Endothelial cell of umbilical vein (primary cell): ENCODE data around the gene MEGF10. TPM values are rescaled to one million over a fixed set of nuclear protein-coding genes. Genes with fewer than 3 reads are reported as not detected.

Source experiments
- BruUV-seq: library from RNA; stranded (reverse); fragments of 400-500 nt; replicated peaks from 2 replicates; lab custom pipeline; 2021; lab: Mats Ljungman, UMichigan
- CTCF ChIA-PET: fragments of 300-600, 350-600 bp; sonication (Branson Sonifier 250); formaldehyde crosslinking; loops from one replicate; lab custom pipeline; 2021; ENCODE audit warnings: antibody characterized with exemption, inconsistent platforms; lab: Charles Lee
- POLR2A ChIA-PET: fragments of 300-600, 350-600 bp; sonication (Branson Sonifier 250); formaldehyde crosslinking; loops from one replicate; lab custom pipeline; 2021; ENCODE audit warnings: antibody characterized with exemption, inconsistent platforms; lab: Charles Lee
- DNase-seq: peaks from one replicate; pipeline ENCODE4 v3.0.0-alpha.2; 2011; ENCODE audit warnings: low read depth, low spot score
- FAIRE-seq: peaks from 2 replicates; lab custom pipeline; 2011; peaks lifted over from hg19 to GRCh38; lab: Jason Lieb, UNC
- H2AFZ ChIP-seq: 2 replicates; pipeline ENCODE4 v1.6.0; 2012; ENCODE audit warnings: low read depth, low read length, control low read depth, inconsistent platforms
- H3K27ac ChIP-seq: 2 replicates; pipeline ENCODE4 v1.5.1; 2011; ENCODE audit warnings: low read depth, mild to moderate bottlenecking, control low read depth, low read length, moderate library complexity; ENCODE audit not compliant: insufficient read depth
- H3K27me3 ChIP-seq, 2 experiments: 2 replicates each; pipeline versions ENCODE4 v1.6.0 to v1.6.1; 2011; ENCODE audit warnings: low read length in 2 of 2, mixed read lengths in 1 of 2; ENCODE audit not compliant: control insufficient read depth in 2 of 2, insufficient read depth in 2 of 2
- H3K36me3 ChIP-seq, 2 experiments: 2 replicates in 1 of 2; 3 replicates in 1 of 2; pipeline ENCODE4 v1.5.1; 2011; ENCODE audit warnings: low read length in 2 of 2, mild to moderate bottlenecking in 1 of 2, moderate library complexity in 1 of 2; ENCODE audit not compliant: control insufficient read depth in 2 of 2, insufficient read depth in 2 of 2; ENCODE audit errors: extremely low read depth in 1 of 2
- H3K4me1 ChIP-seq: 3 replicates; pipeline ENCODE4 v1.5.1; 2011; ENCODE audit warnings: mild to moderate bottlenecking, low read length; ENCODE audit not compliant: control insufficient read depth, insufficient read depth; ENCODE audit errors: extremely low read depth
- H3K4me2 ChIP-seq: 2 replicates; pipeline ENCODE4 v1.6.1; 2011; ENCODE audit warnings: low read length, control low read depth, mixed read lengths; ENCODE audit not compliant: insufficient read depth
- H3K4me3 ChIP-seq, 3 experiments: fragments of 200-600 bp in 1 of 3; sonication (generic), shearing (Covaris generic) in 1 of 3; replicated peaks in 1 of 3; 2 replicates each; pipeline ENCODE4 v1.5.1; 2011 to 2016; ENCODE audit warnings: control low read depth in 3 of 3, low read length in 3 of 3, mild to moderate bottlenecking in 2 of 3, inconsistent platforms in 1 of 3, low read depth in 1 of 3, moderate library complexity in 1 of 3; ENCODE audit not compliant: insufficient read depth in 1 of 3
- H3K79me2 ChIP-seq: 2 replicates; pipeline ENCODE4 v1.6.0; 2012; ENCODE audit warnings: low read length, inconsistent platforms; ENCODE audit not compliant: control insufficient read depth, insufficient read depth
- H3K9ac ChIP-seq: replicated peaks from 2 replicates; pipeline ENCODE3; 2011; ENCODE audit warnings: low read length, control low read depth; ENCODE audit not compliant: insufficient read depth; ENCODE audit errors: extremely low read depth
- H3K9me1 ChIP-seq: replicated peaks from 3 replicates; pipeline ENCODE4 v1.6.0; 2011; ENCODE audit warnings: mild to moderate bottlenecking, low read length; ENCODE audit not compliant: control insufficient read depth, insufficient read depth; ENCODE audit errors: extremely low read depth
- H3K9me3 ChIP-seq: replicated peaks from 2 replicates; pipeline ENCODE4 v1.5.1; 2012; ENCODE audit warnings: low read length, inconsistent platforms; ENCODE audit not compliant: control insufficient read depth, insufficient read depth
- H4K20me1 ChIP-seq: replicated peaks from 2 replicates; pipeline ENCODE3; 2011; ENCODE audit warnings: mild to moderate bottlenecking, low read length; ENCODE audit not compliant: control insufficient read depth, insufficient read depth; ENCODE audit errors: extremely low read depth
- EZH2 ChIP-seq: IDR thresholded peaks from 2 replicates; pipeline ENCODE4 v1.6.1; 2012; ENCODE audit warnings: borderline replicate concordance, low read depth, mild to moderate bottlenecking, moderate library complexity, low read length, inconsistent platforms; ENCODE audit not compliant: severe bottlenecking
- FOS ChIP-seq: IDR thresholded peaks from 2 replicates; pipeline ENCODE4 v1.6.1; 2011; ENCODE audit warnings: mild to moderate bottlenecking, low read length, moderate library complexity, borderline replicate concordance; ENCODE audit not compliant: insufficient read depth
- GATA2 ChIP-seq: IDR thresholded peaks from 2 replicates; pipeline ENCODE4 v1.7.0; 2011; ENCODE audit warnings: low read depth, mild to moderate bottlenecking, moderate library complexity, mixed read lengths, low read length; ENCODE audit not compliant: insufficient read length, insufficient read depth
- JUN ChIP-seq: IDR thresholded peaks from 2 replicates; pipeline ENCODE4 v1.6.1; 2011; ENCODE audit warnings: borderline replicate concordance, low read depth; ENCODE audit not compliant: insufficient read length, insufficient read depth
- MYC ChIP-seq: IDR thresholded peaks from one replicate; pipeline ENCODE4 v1.6.1; 2011; ENCODE audit warnings: mild to moderate bottlenecking, low read depth, low read length
- POLR2A ChIP-seq: IDR thresholded peaks from 2 replicates; pipeline ENCODE4 v1.6.1; 2012; ENCODE audit warnings: low read depth, mild to moderate bottlenecking, control low read depth, low read length
- POLR2AphosphoS5 ChIP-seq: IDR thresholded peaks from 2 replicates; pipeline ENCODE4 v1.6.1; 2012; ENCODE audit warnings: low read depth, mild to moderate bottlenecking, control low read depth, low read length, moderate library complexity; ENCODE audit not compliant: insufficient read depth
- dilution Hi-C: fragments of 300-500 bp; cut with MboI; formaldehyde crosslinking; loops from one replicate; pipeline ENCODE4 v1.15.0; 2019; ENCODE audit warnings: low sequenced_read_pairs; ENCODE audit not compliant: extremely low pct_ligation_motif_present
- intact Hi-C: fragments of 100-400 bp; cut with micrococcal nuclease; formaldehyde crosslinking; loops from one replicate; pipeline ENCODE4 v1.10.0; 2022
- polyA plus RNA-seq, 4 experiments: library from polyadenylated mRNA; depleted of rRNA in 3 of 4; stranded (reverse) in 3 of 4; unstranded in 1 of 4; fragments of >200 nt; gene quantifications; 2 replicates each; pipeline versions ENCODE4 v1.2.1 to v1.2.3, GENCODE V29; 2011 to 2012; ENCODE audit warnings: missing spikeins in 1 of 4
- total RNA-seq: library from RNA; stranded (reverse); gene quantifications from 2 replicates; pipeline ENCODE4 v1.2.3, GENCODE V29; 2021
- TF ChIP-seq, protein P1 (sequence below): IDR thresholded peaks from 2 replicates; pipeline ENCODE4 v1.6.1; 2011; ENCODE audit not compliant: insufficient read depth, insufficient read length
- TF ChIP-seq, protein P2 (sequence below), 2 donors: IDR thresholded peaks; 1 replicate in 1 of 2; 2 replicates in 1 of 2; pipeline ENCODE4 v1.5.1; 2011; ENCODE audit warnings: low read length in 2 of 2, mild to moderate bottlenecking in 2 of 2, moderate library complexity in 2 of 2, control low read depth in 1 of 2, inconsistent platforms in 1 of 2, low read depth in 1 of 2; ENCODE audit not compliant: insufficient read depth in 1 of 2; ENCODE audit errors: extremely low read depth in 1 of 2

The MEGF10 gene
- total and polyA plus RNA-seq, 2 donors (not counting 3 experiments of a cell fraction or from before 2014, with no cell fraction given): 0.30 to 1.00 TPM

DNA sequence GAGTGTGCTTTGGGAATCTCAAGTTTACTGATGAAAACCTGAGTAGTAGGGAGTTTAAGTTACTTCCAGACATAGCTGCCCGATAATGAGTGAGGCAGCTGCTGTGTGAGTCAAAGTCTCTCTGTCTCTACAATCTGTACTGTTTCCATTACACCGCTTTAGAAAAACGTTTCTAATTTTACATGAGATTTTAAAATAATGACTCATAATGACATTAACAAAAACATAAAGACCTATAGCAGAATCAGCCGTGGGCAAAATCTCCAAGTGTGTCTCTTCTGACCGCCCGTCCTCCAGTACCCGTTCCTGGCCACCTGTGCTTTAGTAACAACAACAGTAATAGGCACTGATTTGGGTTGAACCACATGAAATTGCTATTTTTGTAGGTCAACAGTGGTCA lies 157.2 kb downstream of the MEGF10 start:
- no peak overlapping the region for H3K9ac ChIP-seq
- no peak for FAIRE-seq
- H3K4me2 ChIP-seq: no peak overlapping the region
- POLR2A ChIA-PET: no interaction called here
- H3K4me1 ChIP-seq: no peaks in the 10 kb centered on the region
- no peak overlapping the region for H3K27ac ChIP-seq
- H3K9me3 ChIP-seq: no peaks in the 10 kb centered on the region
- TF ChIP-seq, protein P1, sequence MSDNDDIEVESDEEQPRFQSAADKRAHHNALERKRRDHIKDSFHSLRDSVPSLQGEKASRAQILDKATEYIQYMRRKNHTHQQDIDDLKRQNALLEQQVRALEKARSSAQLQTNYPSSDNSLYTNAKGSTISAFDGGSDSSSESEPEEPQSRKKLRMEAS: no peak
- TF ChIP-seq FOS: no peak
- no peak for TF ChIP-seq GATA2
- TF ChIP-seq POLR2AphosphoS5: no peak
- TF ChIP-seq JUN: no peak
- TF ChIP-seq EZH2: no peak
- no peak for TF ChIP-seq MYC
- TF ChIP-seq, protein P2, sequence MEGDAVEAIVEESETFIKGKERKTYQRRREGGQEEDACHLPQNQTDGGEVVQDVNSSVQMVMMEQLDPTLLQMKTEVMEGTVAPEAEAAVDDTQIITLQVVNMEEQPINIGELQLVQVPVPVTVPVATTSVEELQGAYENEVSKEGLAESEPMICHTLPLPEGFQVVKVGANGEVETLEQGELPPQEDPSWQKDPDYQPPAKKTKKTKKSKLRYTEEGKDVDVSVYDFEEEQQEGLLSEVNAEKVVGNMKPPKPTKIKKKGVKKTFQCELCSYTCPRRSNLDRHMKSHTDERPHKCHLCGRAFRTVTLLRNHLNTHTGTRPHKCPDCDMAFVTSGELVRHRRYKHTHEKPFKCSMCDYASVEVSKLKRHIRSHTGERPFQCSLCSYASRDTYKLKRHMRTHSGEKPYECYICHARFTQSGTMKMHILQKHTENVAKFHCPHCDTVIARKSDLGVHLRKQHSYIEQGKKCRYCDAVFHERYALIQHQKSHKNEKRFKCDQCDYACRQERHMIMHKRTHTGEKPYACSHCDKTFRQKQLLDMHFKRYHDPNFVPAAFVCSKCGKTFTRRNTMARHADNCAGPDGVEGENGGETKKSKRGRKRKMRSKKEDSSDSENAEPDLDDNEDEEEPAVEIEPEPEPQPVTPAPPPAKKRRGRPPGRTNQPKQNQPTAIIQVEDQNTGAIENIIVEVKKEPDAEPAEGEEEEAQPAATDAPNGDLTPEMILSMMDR (IDR thresholded peaks at IDR 0.05; ENCODE audit: extremely low read depth in 1 of 2, insufficient read depth in 1 of 2, low read depth in 1 of 2, low read length in 2 of 2): no peak
- no peak for TF ChIP-seq POLR2A
- dilution Hi-C loops (no loop called here), intact Hi-C loops (loop anchor here (10.0 kb wide), 1 partner anchor 263 kb away; no protein-coding TSS in a partner anchor)
- H3K27me3 ChIP-seq: peaks cover 5 to 12% of the 10 kb centered on the region in 2 experiments
- no peak overlapping the region for H2AFZ ChIP-seq
- H3K4me3 ChIP-seq: no peak overlapping the region
- no peaks in the 10 kb centered on the region for H3K9me1 ChIP-seq
- DNase-seq: no peak
- H3K79me2 ChIP-seq: no peaks in the 10 kb centered on the region
- no peaks in the 10 kb centered on the region for H4K20me1 ChIP-seq
- H3K36me3 ChIP-seq: no peaks in the 10 kb centered on the region
- BruUV-seq: no TSS peak
- CTCF ChIA-PET: no interaction called here
